H1 (cell line): ENCODE measurements around the gene ADGRG1. TPM values are rescaled to one million over a fixed set of nuclear protein-coding genes. Genes with fewer than 3 reads are reported as not detected.

ENCODE experiments used
- ASH2L ChIP-seq: fragments of 200-600, 300-600 bp; sonication (generic); IDR thresholded peaks from one replicate; pipeline ENCODE4 v1.7.1; 2017; ENCODE audit warnings: low read length
- CTBP2 ChIP-seq: IDR thresholded peaks from 2 replicates; pipeline ENCODE4 v1.7.0; 2011; ENCODE audit warnings: borderline replicate concordance, mild to moderate bottlenecking, moderate library complexity, mixed read lengths, low read length; ENCODE audit not compliant: insufficient read depth, insufficient read length
- EP300 ChIP-seq, 2 experiments: IDR thresholded peaks; 1 replicate in 1 of 2; 2 replicates in 1 of 2; pipeline ENCODE4 v1.6.1; 2011 to 2012; ENCODE audit warnings: low read depth in 2 of 2, low read length in 2 of 2, mild to moderate bottlenecking in 2 of 2, borderline replicate concordance in 1 of 2, inconsistent platforms in 1 of 2, moderate library complexity in 1 of 2
- KDM1A ChIP-seq: fragments of 200-600, 300-600 bp; sonication (generic); IDR thresholded peaks from 2 replicates; pipeline ENCODE4 v1.7.1; 2016; ENCODE audit warnings: mild to moderate bottlenecking, low read length, borderline replicate concordance
- KDM5A ChIP-seq: fragments of 200-600 bp; IDR thresholded peaks from 2 replicates; pipeline ENCODE4 v1.7.1; 2012; ENCODE audit warnings: mild to moderate bottlenecking, low read length, inconsistent platforms, mixed read lengths
- RBBP5 ChIP-seq: IDR thresholded peaks from 2 replicates; pipeline ENCODE4 v1.7.1; 2012; ENCODE audit warnings: low read depth, mild to moderate bottlenecking, inconsistent platforms, low read length, moderate library complexity, borderline replicate concordance
- SP2 ChIP-seq: IDR thresholded peaks from 2 replicates; pipeline ENCODE4 v1.6.1; 2012; ENCODE audit warnings: mild to moderate bottlenecking, low read length, inconsistent platforms
- SUZ12 ChIP-seq: fragments of 200-600 bp; sonication (generic); IDR thresholded peaks from 2 replicates; pipeline ENCODE4 v1.6.1; 2012; ENCODE audit warnings: mild to moderate bottlenecking, inconsistent platforms, low read length, moderate library complexity, mixed read lengths
- TEAD4 ChIP-seq: IDR thresholded peaks from 2 replicates; pipeline ENCODE4 v1.6.1; 2012; ENCODE audit warnings: low read depth, low read length, inconsistent platforms, mixed read lengths
- polyA plus RNA-seq, 7 experiments: library from polyadenylated mRNA; depleted of rRNA in 3 of 7; stranded (reverse) in 5 of 7; unstranded in 2 of 7; fragments of >200 nt in 5 of 7; fragments of 200-250 nt in 2 of 7; gene quantifications; 1 replicate in 5 of 7; 2 replicates in 1 of 7; 4 replicates in 1 of 7; pipeline versions ENCODE4 v1.2.1 to v1.2.3, GENCODE V29; 2011 to 2013; ENCODE audit warnings: missing spikeins in 2 of 7, mixed read lengths in 2 of 7
- total RNA-seq: library from RNA; stranded (reverse); fragmentation: NEBNext Ultra II Directional; extraction: Animal tissue kit (Norgen Biotek cat#: 25700); gene quantifications from 2 replicates; pipeline ENCODE4 v1.2.1, GENCODE V29; 2021
- TF ChIP-seq, protein P1 (sequence below): fragments of 300-600 bp; sonication (generic); IDR thresholded peaks from 2 replicates; pipeline ENCODE4 v1.7.1; 2012; ENCODE audit warnings: low read length, moderate library complexity, mild to moderate bottlenecking, inconsistent platforms; ENCODE audit not compliant: insufficient replicate concordance

Gene ADGRG1
- total and polyA plus RNA-seq, 2 of the 8 experiments (the other 6 are each of a cell fraction or from before 2014, with no cell fraction given) = 1.3 to 2.6 TPM

GRCh38 chr16:57675741-57676551 lies 47.5 kb downstream of the ADGRG1 start (continued):
- no peak for TF ChIP-seq EP300 (IDR thresholded peaks at IDR 0.05; ENCODE audit: borderline replicate concordance in 1 of 2, low read depth in 2 of 2, low read length in 2 of 2)
- TF ChIP-seq CTBP2 = no peak
- TF ChIP-seq KDM1A = no peak
- TF ChIP-seq SUZ12 = no peak
- TF ChIP-seq TEAD4 = no peak
- peak; percentile 84; the same call in 1 of the 2 replicates for TF ChIP-seq RBBP5
- TF ChIP-seq ASH2L = peak; percentile 83
- no peak for TF ChIP-seq SP2
- TF ChIP-seq, protein P1, sequence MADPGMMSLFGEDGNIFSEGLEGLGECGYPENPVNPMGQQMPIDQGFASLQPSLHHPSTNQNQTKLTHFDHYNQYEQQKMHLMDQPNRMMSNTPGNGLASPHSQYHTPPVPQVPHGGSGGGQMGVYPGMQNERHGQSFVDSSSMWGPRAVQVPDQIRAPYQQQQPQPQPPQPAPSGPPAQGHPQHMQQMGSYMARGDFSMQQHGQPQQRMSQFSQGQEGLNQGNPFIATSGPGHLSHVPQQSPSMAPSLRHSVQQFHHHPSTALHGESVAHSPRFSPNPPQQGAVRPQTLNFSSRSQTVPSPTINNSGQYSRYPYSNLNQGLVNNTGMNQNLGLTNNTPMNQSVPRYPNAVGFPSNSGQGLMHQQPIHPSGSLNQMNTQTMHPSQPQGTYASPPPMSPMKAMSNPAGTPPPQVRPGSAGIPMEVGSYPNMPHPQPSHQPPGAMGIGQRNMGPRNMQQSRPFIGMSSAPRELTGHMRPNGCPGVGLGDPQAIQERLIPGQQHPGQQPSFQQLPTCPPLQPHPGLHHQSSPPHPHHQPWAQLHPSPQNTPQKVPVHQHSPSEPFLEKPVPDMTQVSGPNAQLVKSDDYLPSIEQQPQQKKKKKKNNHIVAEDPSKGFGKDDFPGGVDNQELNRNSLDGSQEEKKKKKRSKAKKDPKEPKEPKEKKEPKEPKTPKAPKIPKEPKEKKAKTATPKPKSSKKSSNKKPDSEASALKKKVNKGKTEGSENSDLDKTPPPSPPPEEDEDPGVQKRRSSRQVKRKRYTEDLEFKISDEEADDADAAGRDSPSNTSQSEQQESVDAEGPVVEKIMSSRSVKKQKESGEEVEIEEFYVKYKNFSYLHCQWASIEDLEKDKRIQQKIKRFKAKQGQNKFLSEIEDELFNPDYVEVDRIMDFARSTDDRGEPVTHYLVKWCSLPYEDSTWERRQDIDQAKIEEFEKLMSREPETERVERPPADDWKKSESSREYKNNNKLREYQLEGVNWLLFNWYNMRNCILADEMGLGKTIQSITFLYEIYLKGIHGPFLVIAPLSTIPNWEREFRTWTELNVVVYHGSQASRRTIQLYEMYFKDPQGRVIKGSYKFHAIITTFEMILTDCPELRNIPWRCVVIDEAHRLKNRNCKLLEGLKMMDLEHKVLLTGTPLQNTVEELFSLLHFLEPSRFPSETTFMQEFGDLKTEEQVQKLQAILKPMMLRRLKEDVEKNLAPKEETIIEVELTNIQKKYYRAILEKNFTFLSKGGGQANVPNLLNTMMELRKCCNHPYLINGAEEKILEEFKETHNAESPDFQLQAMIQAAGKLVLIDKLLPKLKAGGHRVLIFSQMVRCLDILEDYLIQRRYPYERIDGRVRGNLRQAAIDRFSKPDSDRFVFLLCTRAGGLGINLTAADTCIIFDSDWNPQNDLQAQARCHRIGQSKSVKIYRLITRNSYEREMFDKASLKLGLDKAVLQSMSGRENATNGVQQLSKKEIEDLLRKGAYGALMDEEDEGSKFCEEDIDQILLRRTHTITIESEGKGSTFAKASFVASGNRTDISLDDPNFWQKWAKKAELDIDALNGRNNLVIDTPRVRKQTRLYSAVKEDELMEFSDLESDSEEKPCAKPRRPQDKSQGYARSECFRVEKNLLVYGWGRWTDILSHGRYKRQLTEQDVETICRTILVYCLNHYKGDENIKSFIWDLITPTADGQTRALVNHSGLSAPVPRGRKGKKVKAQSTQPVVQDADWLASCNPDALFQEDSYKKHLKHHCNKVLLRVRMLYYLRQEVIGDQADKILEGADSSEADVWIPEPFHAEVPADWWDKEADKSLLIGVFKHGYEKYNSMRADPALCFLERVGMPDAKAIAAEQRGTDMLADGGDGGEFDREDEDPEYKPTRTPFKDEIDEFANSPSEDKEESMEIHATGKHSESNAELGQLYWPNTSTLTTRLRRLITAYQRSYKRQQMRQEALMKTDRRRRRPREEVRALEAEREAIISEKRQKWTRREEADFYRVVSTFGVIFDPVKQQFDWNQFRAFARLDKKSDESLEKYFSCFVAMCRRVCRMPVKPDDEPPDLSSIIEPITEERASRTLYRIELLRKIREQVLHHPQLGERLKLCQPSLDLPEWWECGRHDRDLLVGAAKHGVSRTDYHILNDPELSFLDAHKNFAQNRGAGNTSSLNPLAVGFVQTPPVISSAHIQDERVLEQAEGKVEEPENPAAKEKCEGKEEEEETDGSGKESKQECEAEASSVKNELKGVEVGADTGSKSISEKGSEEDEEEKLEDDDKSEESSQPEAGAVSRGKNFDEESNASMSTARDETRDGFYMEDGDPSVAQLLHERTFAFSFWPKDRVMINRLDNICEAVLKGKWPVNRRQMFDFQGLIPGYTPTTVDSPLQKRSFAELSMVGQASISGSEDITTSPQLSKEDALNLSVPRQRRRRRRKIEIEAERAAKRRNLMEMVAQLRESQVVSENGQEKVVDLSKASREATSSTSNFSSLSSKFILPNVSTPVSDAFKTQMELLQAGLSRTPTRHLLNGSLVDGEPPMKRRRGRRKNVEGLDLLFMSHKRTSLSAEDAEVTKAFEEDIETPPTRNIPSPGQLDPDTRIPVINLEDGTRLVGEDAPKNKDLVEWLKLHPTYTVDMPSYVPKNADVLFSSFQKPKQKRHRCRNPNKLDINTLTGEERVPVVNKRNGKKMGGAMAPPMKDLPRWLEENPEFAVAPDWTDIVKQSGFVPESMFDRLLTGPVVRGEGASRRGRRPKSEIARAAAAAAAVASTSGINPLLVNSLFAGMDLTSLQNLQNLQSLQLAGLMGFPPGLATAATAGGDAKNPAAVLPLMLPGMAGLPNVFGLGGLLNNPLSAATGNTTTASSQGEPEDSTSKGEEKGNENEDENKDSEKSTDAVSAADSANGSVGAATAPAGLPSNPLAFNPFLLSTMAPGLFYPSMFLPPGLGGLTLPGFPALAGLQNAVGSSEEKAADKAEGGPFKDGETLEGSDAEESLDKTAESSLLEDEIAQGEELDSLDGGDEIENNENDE = no peak
- no peak for TF ChIP-seq KDM5A
